Measurements from ENCODE around the gene CPNE6.

CPNE6 gene

DNA sequence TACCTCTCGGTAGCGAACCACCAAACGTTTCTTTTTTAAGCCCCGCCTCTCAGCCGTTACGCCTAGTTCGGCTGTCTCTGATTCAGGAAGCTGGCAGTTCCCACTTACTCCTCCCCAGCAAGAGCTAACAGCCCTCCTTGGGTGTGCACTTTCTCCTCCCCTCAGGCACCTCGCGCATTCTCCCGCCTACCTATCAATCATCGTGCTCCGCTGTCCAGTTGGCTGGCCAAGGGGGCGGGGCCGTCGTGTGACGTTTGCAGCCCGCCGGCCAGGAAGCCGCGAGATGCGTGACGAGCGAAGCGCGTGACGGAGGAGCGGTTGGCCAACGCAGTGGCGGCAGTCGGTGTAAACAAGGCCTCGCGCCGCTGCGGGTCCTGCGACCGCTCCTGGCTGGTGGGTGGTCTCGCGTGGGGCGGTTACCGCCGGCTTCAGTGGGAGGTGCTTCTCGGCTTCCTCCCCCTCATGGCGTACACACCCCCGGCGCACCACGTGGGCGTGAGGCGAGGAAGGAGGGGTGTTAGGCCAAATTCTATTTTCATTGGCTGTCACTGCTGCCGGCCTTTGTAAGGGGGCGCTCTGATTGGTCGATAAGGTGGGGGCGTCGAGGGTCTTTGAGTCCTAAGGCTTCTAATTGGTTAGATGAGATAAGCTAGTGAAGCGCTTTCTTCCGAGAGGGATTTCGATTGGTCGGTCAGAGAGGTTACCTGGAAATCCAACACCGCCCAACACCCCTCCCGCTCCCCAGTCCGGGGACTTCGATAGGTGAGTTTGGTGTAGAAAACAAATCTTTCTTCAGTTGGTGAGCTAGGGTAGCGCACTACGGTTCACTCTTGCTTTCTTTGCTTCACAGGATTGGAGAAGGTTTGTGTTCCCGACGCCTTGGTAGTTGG is 43.4 kb downstream of the CPNE6 start, which contains the start of the genes DCAF11 and NRL:
Gene DCAF11 (plus strand): TSS at position 246 of the 890 bp plus-strand sequence. CDS start 818 bp downstream, outside the sequence.
Gene NRL (minus strand): TSS at position 418 of the 890 bp plus-strand sequence. CDS start 32,101 bp downstream, outside the sequence.
- TF ChIP-seq, protein P1, sequence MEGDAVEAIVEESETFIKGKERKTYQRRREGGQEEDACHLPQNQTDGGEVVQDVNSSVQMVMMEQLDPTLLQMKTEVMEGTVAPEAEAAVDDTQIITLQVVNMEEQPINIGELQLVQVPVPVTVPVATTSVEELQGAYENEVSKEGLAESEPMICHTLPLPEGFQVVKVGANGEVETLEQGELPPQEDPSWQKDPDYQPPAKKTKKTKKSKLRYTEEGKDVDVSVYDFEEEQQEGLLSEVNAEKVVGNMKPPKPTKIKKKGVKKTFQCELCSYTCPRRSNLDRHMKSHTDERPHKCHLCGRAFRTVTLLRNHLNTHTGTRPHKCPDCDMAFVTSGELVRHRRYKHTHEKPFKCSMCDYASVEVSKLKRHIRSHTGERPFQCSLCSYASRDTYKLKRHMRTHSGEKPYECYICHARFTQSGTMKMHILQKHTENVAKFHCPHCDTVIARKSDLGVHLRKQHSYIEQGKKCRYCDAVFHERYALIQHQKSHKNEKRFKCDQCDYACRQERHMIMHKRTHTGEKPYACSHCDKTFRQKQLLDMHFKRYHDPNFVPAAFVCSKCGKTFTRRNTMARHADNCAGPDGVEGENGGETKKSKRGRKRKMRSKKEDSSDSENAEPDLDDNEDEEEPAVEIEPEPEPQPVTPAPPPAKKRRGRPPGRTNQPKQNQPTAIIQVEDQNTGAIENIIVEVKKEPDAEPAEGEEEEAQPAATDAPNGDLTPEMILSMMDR (IDR thresholded peaks at IDR 0.05; ENCODE audit: low read depth, low read length), result no peak
- Histone ChIP-seq H3K4me1 (no peaks in the 10 kb centered on the region; the same call in 1 of the 2 replicates), H3K9me3 (no peaks in the 10 kb centered on the region), H3K27me3 (no peaks in the 10 kb centered on the region), H3K36me3 (peaks cover 6% of the 10 kb centered on the region), H3K4me3 (ENCODE audit: low read depth, low read length) (peak within 1 kb of the TSS; percentile 84)
- peak; percentile 99 for DNase-seq

DNA sequence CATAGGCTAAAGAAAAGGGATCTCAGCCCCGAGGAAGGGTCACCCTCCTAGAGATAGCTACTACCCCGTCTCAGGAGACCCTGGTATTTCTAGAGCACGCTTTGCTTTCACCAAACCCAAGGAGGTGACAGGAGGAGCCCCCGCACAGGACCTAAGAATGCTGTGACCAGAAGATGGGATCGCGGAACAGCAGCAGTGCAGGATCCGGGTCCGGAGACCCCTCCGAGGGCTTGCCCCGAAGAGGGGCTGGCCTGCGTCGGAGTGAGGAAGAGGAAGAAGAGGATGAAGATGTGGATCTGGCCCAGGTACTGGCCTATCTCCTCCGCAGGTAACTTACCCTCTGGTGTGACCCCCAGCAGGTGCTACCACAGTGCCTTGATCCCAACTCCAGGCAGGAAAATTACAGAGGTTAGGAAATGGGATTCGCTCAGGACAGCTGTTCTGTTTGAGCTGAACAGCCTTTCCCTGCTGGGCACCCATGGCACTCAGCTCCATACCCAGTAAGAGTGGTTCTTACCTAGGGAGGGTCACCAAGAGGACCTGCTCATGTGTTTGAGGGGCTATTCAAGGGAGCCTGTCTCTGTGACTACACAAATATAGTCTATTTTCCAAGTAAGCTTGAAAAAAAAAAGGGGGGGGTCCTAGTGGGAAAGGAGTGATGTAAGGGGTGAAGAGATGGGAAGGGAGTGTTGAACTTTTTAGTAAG is 44.2 kb downstream of the CPNE6 start:
- TF ChIP-seq, protein P1 (IDR thresholded peaks at IDR 0.05; ENCODE audit: low read depth, low read length), result no peak
- DNase-seq, result no peak
- Histone ChIP-seq H3K27me3 (no peaks in the 10 kb centered on the region), H3K9me3 (no peaks in the 10 kb centered on the region), H3K36me3 (peaks cover 6% of the 10 kb centered on the region), H3K4me3 (ENCODE audit: low read depth, low read length) (peak overlapping the region; percentile 84), H3K4me1 (no peaks in the 10 kb centered on the region; the same call in 1 of the 2 replicates)

DNA sequence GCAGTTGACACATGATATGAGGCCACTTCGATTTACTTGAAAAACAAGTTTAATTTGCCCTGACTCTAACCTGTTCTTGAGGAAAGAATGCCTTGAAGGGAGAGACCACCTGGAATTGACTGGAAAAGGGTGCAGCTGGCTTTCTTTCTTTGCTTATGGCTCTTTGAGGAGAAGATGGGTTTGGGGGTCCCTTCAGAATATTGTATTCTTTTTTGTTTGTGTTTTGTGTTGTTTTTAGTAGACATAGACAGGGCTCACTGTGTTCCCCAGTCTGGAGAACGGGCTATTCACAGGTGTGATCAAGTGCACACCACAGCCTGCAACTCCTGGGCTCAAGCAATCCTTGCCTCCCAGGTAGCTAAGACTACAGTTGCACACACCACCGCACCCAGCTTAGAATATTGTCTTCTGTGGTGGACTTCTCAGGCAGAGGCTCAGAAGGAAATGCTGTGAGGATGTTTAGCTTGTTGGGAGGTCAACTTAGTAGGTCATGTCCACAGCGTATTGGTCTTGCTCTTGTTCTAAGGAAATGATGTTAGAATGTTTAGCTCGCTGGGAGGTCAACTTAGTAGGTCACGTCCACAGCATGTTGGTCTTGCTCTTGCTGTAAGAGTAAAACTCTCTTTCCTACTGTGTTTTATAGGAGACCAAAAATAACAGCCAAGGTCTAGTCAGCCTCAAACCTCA is 44.9 kb downstream of the CPNE6 start:
- Histone ChIP-seq H3K27me3 (no peaks in the 10 kb centered on the region), H3K36me3 (peaks cover 8% of the 10 kb centered on the region), H3K4me3 (ENCODE audit: low read depth, low read length) (no peak overlapping the region), H3K9me3 (no peaks in the 10 kb centered on the region), H3K4me1 (no peaks in the 10 kb centered on the region; the same call in 1 of the 2 replicates)
- TF ChIP-seq, protein P1 (IDR thresholded peaks at IDR 0.05; ENCODE audit: low read depth, low read length), result no peak
- no peak for DNase-seq

DNA sequence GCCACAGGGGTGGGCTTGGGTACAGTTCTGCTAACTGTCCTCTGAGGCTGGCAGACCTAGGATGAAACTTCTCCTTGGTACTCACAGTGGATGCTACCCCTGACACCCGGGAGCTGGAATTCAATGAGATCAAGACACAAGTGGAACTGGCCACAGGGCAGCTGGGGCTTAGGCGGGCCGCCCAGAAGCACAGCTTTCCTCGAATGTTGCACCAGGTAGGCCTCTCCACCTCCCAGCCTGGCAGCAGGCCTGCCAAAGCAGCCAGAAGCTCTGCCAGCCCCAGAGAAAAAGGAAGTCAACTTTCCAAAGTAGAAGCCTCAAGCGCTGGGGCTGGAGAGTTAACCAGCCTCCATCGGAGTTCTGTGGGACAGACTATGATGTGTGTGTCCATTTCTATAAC is 45.8 kb downstream of the CPNE6 start:
- Histone ChIP-seq H3K36me3 (peaks cover 14% of the 10 kb centered on the region), H3K9me3 (no peaks in the 10 kb centered on the region), H3K4me1 (no peaks in the 10 kb centered on the region; the same call in 1 of the 2 replicates), H3K27me3 (no peaks in the 10 kb centered on the region), H3K4me3 (ENCODE audit: low read depth, low read length) (no peak overlapping the region)
- no peak for DNase-seq
- TF ChIP-seq, protein P1 (IDR thresholded peaks at IDR 0.05; ENCODE audit: low read depth, low read length), result no peak

DNA sequence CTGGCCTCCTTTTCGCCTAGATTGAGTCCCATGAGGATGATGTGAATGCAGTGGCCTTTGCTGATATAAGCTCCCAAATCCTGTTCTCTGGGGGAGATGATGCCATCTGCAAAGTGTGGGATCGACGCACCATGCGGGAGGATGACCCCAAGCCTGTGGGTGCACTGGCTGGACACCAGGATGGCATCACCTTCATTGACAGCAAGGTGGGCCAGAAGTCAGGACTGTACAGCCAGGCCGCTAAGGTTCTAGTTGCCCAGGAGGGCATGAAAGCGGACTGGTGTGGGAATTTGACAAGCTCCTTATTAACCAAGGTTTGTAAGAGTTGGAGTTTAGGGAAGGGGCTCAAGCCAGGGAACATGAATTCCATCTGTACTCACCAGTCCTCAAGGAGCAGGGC is 48.3 kb downstream of the CPNE6 start:
- Histone ChIP-seq H3K27me3 (no peaks in the 10 kb centered on the region), H3K4me3 (ENCODE audit: low read depth, low read length) (no peak overlapping the region), H3K4me1 (no peaks in the 10 kb centered on the region; the same call in 1 of the 2 replicates), H3K9me3 (no peaks in the 10 kb centered on the region), H3K36me3 (peaks cover 14% of the 10 kb centered on the region)
- TF ChIP-seq, protein P1 (IDR thresholded peaks at IDR 0.05; ENCODE audit: low read depth, low read length), result no peak
- DNase-seq, result no peak
